GM10847 (cell line): Measurements from ENCODE around the gene VPS13C.

Experiments used
- POLR2A ChIP-seq: IDR thresholded peaks from 2 replicates; pipeline ENCODE4 v1.6.1; 2011; ENCODE audit not compliant: insufficient read length; ENCODE audit errors: extremely low read depth

Gene VPS13C

GRCh38 chr15:61936528-61937195 lies 123.6 kb downstream of the VPS13C start:
- TF ChIP-seq POLR2A, result no peak

- TF ChIP-seq POLR2A, result no peak
Observed at GRCh38 chr15:61935493-61935892, 124.8 kb downstream of the VPS13C start.

DNA sequence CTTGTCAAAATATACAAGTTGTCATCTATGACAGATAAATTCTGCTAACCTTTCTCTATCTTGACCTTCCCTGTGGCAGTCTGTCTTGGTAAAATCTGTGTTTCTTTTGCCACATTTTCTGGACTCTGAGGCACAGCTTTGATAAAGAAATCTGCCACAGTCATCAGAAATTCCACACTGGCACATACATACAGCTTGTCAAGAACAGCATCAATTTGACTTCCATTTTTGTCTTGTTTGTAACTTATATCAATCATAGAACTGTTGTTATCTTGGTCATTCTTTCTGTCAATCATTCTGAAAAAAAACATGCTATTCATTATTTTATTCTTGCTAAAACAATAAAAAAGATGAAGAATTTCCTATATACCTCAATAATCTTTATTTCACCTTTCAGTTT lies 130.8 kb downstream of the VPS13C start:
- no peak for TF ChIP-seq POLR2A

GRCh38 chr15:61923173-61923572 lies 137.1 kb downstream of the VPS13C start:
- TF ChIP-seq POLR2A, result no peak

DNA sequence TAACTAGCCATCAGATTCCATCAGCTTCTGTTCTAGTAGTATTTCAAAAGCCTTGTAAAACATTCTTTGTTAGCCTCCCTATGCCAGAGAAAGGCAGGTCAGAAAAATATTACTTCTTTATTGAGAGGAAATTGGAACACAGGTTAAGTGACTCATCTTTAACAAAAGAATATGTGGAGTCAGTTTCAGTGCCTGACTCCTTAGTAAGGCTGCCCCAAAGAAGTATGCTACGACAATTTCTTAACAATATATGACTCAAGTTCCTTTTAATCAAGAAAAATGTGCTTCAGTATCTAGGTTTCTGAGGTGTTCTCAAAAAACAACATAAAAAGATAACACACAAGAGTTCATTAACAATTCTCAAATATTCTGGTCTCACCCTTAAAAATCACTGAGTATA lies 139.2 kb downstream of the VPS13C start:
- no peak for TF ChIP-seq POLR2A

DNA sequence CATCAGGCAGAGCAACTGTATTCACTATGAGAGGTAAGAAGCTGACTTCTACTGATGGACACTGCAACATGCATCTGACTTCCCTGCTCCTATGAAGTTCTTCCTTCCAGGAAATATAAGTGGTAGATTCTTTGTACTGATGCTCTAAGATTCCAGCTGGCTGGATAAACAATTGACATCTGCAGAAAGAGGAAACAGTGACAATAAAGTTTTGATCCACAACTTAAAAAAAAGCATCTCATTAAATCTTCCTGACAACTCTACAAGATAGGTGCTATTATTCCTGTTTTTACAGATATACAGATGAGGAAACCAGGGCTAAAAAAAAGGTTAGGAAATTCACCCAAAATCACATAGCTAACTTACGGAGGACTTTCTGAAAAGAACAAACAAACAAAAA lies 142.8 kb downstream of the VPS13C start:
- no peak for TF ChIP-seq POLR2A

- no peak for TF ChIP-seq POLR2A
Observed at GRCh38 chr15:61916104-61916503, 144.1 kb downstream of the VPS13C start.

DNA sequence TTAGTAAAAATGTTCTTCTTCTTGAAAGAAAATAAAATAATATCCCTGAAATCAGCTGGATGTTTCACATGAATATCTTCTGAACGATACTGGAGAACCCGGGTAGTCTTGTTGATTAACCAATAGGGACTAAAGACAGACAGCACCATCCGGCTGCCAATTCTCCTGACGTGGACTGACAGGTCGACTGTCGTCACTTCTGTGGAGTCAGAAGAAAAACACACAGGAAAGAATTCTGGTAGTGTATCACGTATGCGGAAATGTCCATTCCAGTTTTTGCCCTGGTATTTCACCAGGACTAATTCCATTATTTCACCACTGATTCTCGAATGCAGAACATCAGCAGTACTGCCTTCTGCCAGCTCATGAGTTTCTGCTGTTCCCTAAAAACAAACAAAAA lies 144.6 kb downstream of the VPS13C start:
- no peak for TF ChIP-seq POLR2A

DNA sequence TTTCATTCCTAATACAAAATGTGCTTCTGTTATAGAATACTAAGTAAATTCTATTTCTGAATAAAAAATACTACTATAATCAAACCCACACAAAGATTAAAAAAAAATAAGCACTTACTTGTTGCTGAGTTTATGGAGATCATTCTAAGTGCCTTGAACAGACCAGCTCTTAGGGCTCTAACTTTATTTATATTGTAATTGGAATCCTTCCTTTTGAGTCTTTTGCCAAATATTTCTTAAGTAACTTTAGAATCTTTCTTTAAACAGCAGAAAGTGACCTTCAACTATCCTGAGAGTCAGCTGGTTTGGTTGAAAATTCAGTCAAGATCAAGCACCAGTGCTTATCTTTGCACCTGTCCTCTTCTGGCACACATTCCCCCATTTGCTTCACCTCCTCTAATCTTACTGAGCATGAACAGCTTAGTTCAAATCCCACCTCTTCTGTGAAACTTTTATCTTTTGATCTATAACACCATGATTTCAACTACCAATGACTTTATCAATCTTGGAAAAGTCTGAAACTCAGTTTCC lies 149.3 kb downstream of the VPS13C start:
- no peak for TF ChIP-seq POLR2A

DNA sequence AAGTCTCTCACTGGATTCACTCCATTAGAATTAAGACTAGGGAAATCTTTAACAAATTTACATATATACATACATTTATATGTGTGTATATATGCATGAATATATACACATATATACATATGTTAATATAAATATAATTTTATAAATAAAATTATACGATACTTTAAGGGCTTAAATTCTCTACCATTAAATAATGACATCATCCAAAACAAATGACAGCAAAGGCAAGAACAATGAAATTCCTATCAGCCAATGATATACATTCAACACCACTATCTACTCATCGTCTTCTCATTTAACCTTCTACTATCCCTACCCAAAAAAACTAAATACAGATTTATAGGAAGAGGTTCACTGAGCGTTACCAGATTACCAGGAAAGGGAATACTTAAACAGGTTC lies 152.0 kb downstream of the VPS13C start:
- no peak for TF ChIP-seq POLR2A

DNA sequence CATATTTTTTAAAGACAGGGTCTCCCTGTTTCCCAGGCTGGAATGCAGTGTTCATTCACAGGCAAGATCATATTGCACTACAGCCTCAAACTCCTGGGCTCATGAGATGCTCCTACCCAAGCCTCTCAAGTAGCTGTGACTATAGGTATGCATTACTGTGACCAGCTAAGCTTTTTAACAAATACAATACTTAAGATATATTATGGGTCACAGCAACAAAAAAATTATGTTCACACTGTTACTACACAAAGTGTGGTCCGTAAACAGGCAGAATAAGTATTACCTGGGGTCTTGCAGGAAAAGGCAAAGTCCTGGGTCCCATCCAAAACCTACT lies 152.5 kb downstream of the VPS13C start:
- no peak for TF ChIP-seq POLR2A

GRCh38 chr15:61906961-61907752 lies 153.1 kb downstream of the VPS13C start:
- TF ChIP-seq POLR2A, result no peak

GRCh38 chr15:61893146-61893545 lies 167.1 kb downstream of the VPS13C start:
- TF ChIP-seq POLR2A, result no peak

GRCh38 chr15:61892140-61892539 lies 168.1 kb downstream of the VPS13C start:
- TF ChIP-seq POLR2A, result no peak

- TF ChIP-seq POLR2A, result no peak
Observed at GRCh38 chr15:61890106-61890505, 170.1 kb downstream of the VPS13C start.

DNA sequence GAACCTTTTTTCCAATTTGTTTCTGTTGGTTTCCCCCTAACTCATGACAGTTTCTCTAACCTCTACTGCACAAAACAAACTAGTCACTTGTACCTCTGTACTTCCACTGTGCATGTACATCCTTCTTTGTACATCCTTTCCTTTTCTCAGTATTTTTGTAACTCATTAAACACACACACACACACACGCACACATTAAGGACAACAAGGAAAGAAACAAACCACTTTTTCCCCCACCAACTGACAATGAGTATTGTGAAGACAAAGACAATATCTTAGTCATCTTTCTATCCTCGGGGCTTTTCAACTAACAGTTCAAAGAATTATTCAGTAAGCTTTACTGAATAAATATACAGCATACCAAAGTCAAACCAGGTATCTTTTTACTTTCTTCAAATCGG lies 170.5 kb downstream of the VPS13C start:
- TF ChIP-seq POLR2A, result no peak
